Peyer's patch (tissue), 4 donors: Measurements from ENCODE around the gene CD63. TPM values are rescaled to one million over a fixed set of nuclear protein-coding genes. Genes with fewer than 3 reads are reported as not detected.

Experiments
- DNase-seq, 3 donors: peaks; one replicate each; pipeline ENCODE4 v3.0.0-alpha.2; 2017 to 2019
- H3K27ac ChIP-seq, 4 donors: fragments of 200-600 bp; sonication (generic); one replicate each; pipeline ENCODE4 v1.5.1; 2016 to 2019
- H3K27me3 ChIP-seq, 2 donors: fragments of 200-600 bp; sonication (generic); one replicate each; pipeline ENCODE4 v1.5.1; 2019
- H3K36me3 ChIP-seq, 3 donors: fragments of 200-600 bp; sonication (generic); one replicate each; pipeline ENCODE4 v1.5.1; 2016 to 2019
- H3K4me1 ChIP-seq, 4 donors: fragments of 200-600 bp; sonication (generic); one replicate each; pipeline ENCODE4 v1.5.1; 2016 to 2019
- H3K4me3 ChIP-seq, 4 donors: fragments of 200-600 bp; sonication (generic); 1 replicate in 3 of 4; 2 replicates in 1 of 4; pipeline ENCODE4 v1.5.1; 2016 to 2019; ENCODE audit warnings: mild to moderate bottlenecking in 1 of 4
- H3K9me3 ChIP-seq, 4 donors: fragments of 200-600 bp; sonication (generic); one replicate each; pipeline ENCODE4 v1.5.1; 2016 to 2019; ENCODE audit warnings: mild to moderate bottlenecking in 1 of 4
- CTCF ChIP-seq, 6 experiments: fragments of 450-650 bp in 4 of 6; fragments of 200-600 bp in 2 of 6; sonication (generic) in 1 of 6; IDR thresholded peaks; one replicate each; pipeline ENCODE4 v1.5.1; 2017 to 2019; ENCODE audit warnings: antibody characterized with exemption in 6 of 6, mild to moderate bottlenecking in 3 of 6, moderate library complexity in 1 of 6
- POLR2A ChIP-seq, 2 donors: fragments of 450-650 bp; IDR thresholded peaks; one replicate each; pipeline ENCODE4 v1.5.1; 2017; ENCODE audit warnings: antibody characterized with exemption in 2 of 2, mild to moderate bottlenecking in 2 of 2, moderate library complexity in 2 of 2
- total RNA-seq, 4 donors: library from RNA; depleted of rRNA; stranded (reverse); fragments of >200 nt; gene quantifications; one replicate each; pipeline ENCODE4 v1.1.0, GENCODE V29; 2016

CD63 gene
- total RNA-seq, 4 donors from 2014 or later, result 139 to 433 (median 351) TPM

GRCh38 chr12:55700255-55701018 is 28.4 kb downstream of the CD63 start:
- H3K27ac ChIP-seq, result no peak overlapping the region
- H3K4me3 ChIP-seq, result no peak overlapping the region
- no peaks in the 10 kb centered on the region for H3K27me3 ChIP-seq
- DNase-seq, result no peak
- H3K9me3 ChIP-seq, result no peaks in the 10 kb centered on the region
- TF ChIP-seq POLR2A (IDR thresholded peaks at IDR 0.05) (no peak), CTCF (IDR thresholded peaks at IDR 0.05) (no peak)
- no peaks in the 10 kb centered on the region for H3K36me3 ChIP-seq
- H3K4me1 ChIP-seq, result peaks cover 0 to 6% (median 0%) of the 10 kb centered on the region in 4 donors

- H3K9me3 ChIP-seq, result no peaks in the 10 kb centered on the region
- DNase-seq, result no peak
- no peak overlapping the region for H3K4me3 ChIP-seq
- H3K27me3 ChIP-seq, result no peaks in the 10 kb centered on the region
- H3K4me1 ChIP-seq, result peaks cover 0 to 8% (median 0%) of the 10 kb centered on the region in 4 donors
- no peak overlapping the region for H3K27ac ChIP-seq
- no peaks in the 10 kb centered on the region for H3K36me3 ChIP-seq
- TF ChIP-seq CTCF (IDR thresholded peaks at IDR 0.05), result no peak
- TF ChIP-seq POLR2A (IDR thresholded peaks at IDR 0.05), result no peak
Observed at GRCh38 chr12:55699471-55700055, 29.2 kb downstream of the CD63 start.

- no peak overlapping the region for H3K4me3 ChIP-seq
- no peaks in the 10 kb centered on the region for H3K27me3 ChIP-seq
- TF ChIP-seq CTCF (IDR thresholded peaks at IDR 0.05) (no peak), POLR2A (IDR thresholded peaks at IDR 0.05) (no peak)
- H3K4me1 ChIP-seq, result peaks cover 0 to 8% (median 0%) of the 10 kb centered on the region in 4 donors
- no peaks in the 10 kb centered on the region for H3K36me3 ChIP-seq
- H3K27ac ChIP-seq, result no peak overlapping the region
- DNase-seq, result no peak
- no peaks in the 10 kb centered on the region for H3K9me3 ChIP-seq
Observed at GRCh38 chr12:55698965-55699364, 29.8 kb downstream of the CD63 start.

GRCh38 chr12:55698241-55698955 is 30.4 kb downstream of the CD63 start:
- H3K36me3 ChIP-seq, result no peaks in the 10 kb centered on the region
- H3K9me3 ChIP-seq, result no peaks in the 10 kb centered on the region
- no peak for TF ChIP-seq POLR2A (IDR thresholded peaks at IDR 0.05)
- no peak for TF ChIP-seq CTCF (IDR thresholded peaks at IDR 0.05)
- H3K27ac ChIP-seq, result no peak overlapping the region
- DNase-seq, result no peak
- H3K4me1 ChIP-seq, result peaks cover 0 to 8% (median 0%) of the 10 kb centered on the region in 4 donors
- H3K4me3 ChIP-seq, result no peak overlapping the region
- H3K27me3 ChIP-seq, result no peaks in the 10 kb centered on the region

- peaks cover 0 to 8% (median 0%) of the 10 kb centered on the region in 4 donors for H3K4me1 ChIP-seq
- DNase-seq, result no peak
- no peak overlapping the region for H3K4me3 ChIP-seq
- no peaks in the 10 kb centered on the region for H3K27me3 ChIP-seq
- no peak for TF ChIP-seq POLR2A (IDR thresholded peaks at IDR 0.05)
- TF ChIP-seq CTCF (IDR thresholded peaks at IDR 0.05), result no peak
- no peak overlapping the region for H3K27ac ChIP-seq
- H3K9me3 ChIP-seq, result no peaks in the 10 kb centered on the region
- no peaks in the 10 kb centered on the region for H3K36me3 ChIP-seq
Observed at GRCh38 chr12:55697686-55698085, 31.1 kb downstream of the CD63 start.
